VCaP (cell line): ENCODE results near the gene TOP2B.

ENCODE experiments used
- H3K27ac ChIP-seq: fragments of 450-650 bp; 2 replicates; pipeline ENCODE4 v1.5.1; 2017
- TF ChIP-seq, protein P1 (sequence below): fragments of 450-650 bp; conservative IDR thresholded peaks from 2 replicates; pipeline ENCODE4 v1.5.1; 2017; ENCODE audit warnings: mild to moderate bottlenecking, moderate library complexity

TOP2B gene

DNA sequence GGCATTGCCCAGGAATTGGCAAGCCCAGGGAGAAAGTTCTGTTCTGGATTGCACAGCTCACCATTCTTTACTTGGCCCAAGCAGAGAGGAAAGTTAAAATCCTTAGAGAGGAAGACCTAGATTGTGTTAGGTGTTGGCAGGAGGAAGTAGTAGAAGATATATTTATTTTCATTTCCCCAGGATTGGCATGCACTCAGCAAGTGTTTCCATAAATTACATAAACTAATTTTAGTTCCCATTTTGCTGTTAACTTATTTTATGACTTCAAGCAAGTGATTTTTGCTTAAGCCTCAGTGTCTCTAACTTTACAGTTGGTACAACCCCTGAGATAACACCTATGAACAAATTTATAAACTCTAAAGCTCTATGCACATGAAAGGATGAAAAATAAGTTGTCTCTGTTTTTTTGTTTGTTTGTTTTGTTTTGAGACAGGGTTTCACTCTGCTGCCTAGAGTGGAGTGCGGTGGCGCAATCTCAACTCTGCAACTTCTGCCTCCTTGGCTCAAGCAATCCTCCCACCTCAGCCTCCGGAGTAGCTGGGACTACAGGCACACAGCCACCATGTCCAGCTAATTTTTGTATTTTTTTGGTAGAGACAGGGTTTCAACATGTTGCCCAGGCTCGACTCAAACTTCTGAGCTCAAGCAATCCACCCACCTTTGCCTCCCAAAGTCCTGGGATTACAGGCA is 31.2 kb upstream of the TOP2B start:
- TF ChIP-seq, protein P1, sequence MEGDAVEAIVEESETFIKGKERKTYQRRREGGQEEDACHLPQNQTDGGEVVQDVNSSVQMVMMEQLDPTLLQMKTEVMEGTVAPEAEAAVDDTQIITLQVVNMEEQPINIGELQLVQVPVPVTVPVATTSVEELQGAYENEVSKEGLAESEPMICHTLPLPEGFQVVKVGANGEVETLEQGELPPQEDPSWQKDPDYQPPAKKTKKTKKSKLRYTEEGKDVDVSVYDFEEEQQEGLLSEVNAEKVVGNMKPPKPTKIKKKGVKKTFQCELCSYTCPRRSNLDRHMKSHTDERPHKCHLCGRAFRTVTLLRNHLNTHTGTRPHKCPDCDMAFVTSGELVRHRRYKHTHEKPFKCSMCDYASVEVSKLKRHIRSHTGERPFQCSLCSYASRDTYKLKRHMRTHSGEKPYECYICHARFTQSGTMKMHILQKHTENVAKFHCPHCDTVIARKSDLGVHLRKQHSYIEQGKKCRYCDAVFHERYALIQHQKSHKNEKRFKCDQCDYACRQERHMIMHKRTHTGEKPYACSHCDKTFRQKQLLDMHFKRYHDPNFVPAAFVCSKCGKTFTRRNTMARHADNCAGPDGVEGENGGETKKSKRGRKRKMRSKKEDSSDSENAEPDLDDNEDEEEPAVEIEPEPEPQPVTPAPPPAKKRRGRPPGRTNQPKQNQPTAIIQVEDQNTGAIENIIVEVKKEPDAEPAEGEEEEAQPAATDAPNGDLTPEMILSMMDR: no peak

DNA sequence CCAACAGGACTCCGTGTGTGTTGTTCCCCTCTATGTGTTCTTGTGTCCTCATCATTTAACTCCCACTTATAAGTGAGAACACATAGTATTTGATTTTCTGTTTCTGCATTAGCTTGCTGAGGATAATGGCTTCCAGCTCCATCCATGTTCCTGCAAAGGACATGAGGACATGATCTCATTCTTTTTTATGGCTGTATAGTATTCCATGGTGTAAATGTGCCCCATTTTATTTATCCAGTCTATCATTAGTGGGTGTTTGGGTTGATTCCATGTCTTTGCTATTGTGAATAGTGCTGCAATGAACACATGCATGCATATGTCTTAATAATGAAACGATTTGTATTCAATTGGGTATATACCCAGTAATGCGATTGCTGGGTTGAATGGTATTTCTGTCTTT is 28.5 kb upstream of the TOP2B start:
- TF ChIP-seq, protein P1: no peak
- peak overlapping the region; percentile 99 for H3K27ac ChIP-seq

More for the DNA sequence above, 31.2 kb upstream of the TOP2B start:
- H3K27ac ChIP-seq: no peak overlapping the region

DNA sequence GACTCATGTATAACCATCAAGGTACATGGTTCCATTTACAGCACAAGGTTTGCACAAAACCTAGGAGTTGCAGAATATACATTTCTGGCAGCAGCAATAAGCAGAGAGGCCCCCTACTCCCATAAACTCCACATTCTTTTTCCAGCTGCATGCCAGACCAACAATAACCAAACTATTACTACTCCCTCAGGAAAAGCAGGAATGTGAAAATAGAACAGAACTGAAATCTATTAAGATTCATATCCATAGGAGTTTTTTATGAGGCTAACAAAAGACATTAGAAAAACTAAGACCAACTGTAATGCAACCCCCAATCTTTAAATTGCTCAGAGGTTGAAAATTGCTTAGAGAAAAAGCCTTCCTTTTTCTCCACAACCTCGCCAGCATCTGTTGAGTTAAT is 27.6 kb upstream of the TOP2B start:
- peak overlapping the region; percentile 99 for H3K27ac ChIP-seq
- TF ChIP-seq, protein P1: no peak

DNA sequence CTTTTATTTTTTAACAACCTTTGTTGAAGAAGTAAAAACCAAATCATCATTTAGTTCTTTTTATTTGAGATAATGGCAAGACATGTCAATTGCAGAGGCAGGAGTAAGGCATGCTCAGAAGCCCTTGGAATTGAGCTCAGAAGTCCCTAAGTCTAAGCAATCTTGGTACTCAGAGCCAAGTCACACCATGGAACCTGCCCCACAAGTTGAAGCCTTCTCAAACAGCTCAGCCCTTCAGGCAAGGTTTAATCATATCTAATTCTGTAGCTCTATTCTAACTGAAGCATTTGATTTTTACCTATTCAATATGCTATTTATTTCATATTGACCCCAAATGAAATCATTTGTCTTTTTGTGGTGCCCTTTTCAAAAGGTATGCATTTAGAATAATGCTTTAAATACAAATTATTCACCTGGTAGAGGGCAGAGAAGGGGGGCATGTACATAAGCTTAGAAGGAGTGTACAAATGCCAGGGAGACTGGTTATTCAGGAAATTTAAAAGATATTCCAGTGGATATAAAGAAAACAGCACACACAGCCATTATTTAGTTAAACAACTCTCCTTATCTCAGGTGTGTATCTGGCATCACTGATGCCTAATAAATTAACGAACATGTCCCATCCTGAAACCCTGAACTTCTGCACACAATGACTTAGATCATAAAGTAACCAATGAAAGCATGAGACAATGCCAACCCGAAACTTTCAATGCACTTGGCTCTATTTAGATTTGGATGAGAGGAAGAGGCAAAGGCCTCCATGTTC is 26.2 kb upstream of the TOP2B start:
- TF ChIP-seq, protein P1: no peak
- peak overlapping the region; percentile 99 for H3K27ac ChIP-seq

DNA sequence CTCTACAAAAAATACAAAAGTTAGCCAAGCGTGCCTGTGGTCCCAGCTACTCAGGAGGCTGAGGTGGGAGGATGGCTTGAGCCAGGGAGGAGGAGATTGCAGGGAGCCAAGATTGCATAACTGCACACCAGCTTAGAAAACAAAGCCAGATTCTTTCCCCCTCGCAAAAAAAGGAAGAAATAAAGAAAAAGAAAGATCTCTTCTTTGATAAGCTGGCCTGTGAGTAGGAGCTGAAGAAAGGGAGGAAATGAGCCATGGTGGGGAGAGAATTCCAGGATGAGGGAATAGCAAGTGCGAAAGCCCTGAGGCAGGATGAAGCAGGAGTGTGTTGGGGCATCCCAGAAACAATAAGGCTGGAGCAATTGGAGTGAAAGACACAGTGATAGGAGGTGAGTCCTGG is 24.5 kb upstream of the TOP2B start:
- TF ChIP-seq, protein P1: no peak
- peak overlapping the region; percentile 99 for H3K27ac ChIP-seq

DNA sequence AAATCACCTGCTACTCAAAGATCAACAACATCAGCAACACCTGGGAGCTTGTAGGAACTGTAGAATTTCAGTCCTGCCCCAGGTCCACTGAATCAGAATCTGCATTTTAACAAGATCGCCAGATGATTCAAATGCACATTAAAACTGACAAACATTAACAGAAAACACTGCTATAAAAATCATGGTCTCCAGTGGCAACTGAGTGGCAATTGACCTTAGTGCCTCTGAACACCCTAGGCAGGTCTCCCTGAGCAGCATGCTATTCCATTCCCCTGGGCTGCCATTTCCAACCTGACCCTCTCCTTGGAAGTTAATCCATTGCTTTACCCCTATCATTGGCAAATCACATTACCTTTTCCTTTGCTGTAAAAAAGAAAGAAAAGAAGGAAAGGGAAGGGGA is 23.0 kb upstream of the TOP2B start:
- TF ChIP-seq, protein P1: no peak

DNA sequence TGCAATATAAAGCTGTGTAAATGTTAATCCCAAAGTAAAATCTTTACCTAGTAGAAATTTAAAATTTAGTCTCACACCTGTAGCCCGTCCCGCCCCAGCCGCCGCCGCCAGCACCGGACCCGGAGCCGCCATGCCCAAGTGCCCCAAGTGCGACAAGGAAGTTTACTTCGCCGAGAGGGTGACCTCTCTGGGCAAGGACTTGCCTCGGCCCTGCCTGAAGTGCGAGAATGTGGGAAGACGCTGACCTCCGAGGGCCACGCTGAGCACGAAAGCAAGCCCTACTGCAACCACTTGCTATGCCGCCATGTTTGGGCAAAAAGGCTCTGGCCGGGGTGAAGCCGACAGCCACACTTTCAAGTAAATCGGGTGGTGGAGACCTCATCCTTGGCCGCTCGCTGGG is 22.1 kb upstream of the TOP2B start:
- TF ChIP-seq, protein P1: no peak
- H3K27ac ChIP-seq: no peak overlapping the region; the same call in 1 of the 2 replicates

More for the DNA sequence above, 23.0 kb upstream of the TOP2B start:
- H3K27ac ChIP-seq: peak overlapping the region; percentile 99; the same call in 1 of the 2 replicates
